Islet of Langerhans (tissue), 1 donor: Measurements from ENCODE around the gene PDE2A.

Experiments used
- FAIRE-seq: peaks from one replicate; lab custom pipeline; 2011; peaks lifted over from hg19 to GRCh38; lab: Jason Lieb, UNC

Gene PDE2A

DNA sequence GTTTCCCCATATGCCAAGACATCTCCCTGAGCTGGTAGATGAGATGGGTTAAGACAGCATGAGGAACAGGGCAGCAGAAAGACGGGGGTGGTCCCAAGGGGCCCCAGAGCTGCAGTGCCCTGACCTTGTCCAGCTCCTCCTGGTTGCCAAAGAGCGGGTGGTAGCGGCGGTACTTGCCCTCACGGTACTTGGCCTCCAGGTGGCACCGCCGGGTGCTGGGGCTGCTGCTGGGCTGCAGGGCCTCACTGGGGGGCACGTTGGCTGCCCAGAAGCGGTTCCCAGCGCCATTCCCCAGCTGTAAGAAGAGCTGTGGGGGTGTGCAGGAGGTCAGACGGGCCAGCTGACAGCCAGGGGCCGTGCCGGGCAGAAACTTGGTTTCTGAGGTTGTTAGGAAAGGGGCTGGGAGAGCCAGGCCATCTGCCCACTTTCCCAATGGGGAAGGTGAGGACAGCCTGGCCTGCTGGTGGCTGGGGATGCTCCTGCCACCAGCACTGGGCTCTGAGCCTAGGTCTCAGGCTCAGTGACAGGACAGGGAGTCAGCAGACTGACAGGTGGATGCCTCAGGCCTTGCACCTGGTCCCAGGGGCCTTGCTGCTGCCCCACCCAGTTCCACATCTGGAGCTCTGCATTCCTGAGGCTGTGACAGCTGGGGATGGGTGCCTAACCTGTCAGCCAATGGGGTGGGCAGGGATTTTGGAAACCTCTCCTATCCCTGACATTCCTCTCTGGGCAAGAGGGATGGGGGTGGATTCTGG lies 30.0 kb upstream of the PDE2A start:
- no peak for FAIRE-seq

DNA sequence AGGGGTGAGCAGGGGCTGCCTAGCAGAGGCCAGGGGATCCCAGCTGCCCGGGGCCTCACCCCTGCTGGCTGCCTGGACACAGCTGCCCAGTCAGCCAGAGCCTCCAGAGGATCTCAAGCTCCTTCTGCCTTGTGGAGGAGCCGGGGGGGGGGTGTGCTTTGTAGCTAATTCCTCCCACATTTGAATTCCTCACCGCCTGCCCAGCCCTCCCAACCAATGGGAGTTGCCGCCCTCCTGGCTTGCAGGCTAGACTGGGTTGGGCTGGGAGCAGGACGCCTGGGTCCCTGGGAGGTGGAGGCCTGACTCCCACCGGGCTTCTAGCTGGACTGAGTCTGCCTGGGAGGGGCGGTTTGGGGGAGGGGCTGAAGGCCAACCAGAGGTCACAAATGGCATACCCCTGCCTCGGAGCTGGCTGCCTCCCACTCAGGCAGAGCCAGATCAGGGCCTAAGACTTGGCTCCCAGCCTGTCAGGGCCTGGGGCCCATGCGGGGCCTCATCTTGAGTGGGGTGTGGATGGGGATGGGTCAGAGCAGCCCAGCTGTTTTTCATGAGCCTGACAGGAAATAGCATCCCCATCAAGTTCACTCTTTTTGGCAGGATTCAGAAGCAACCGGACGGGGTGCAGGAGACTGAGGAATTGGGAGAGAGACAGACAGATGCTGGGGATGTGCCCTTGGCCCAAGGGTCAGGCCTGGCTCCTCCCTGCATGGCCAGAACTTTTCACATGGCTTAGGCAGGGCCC lies 29.2 kb upstream of the PDE2A start:
- FAIRE-seq = no peak

DNA sequence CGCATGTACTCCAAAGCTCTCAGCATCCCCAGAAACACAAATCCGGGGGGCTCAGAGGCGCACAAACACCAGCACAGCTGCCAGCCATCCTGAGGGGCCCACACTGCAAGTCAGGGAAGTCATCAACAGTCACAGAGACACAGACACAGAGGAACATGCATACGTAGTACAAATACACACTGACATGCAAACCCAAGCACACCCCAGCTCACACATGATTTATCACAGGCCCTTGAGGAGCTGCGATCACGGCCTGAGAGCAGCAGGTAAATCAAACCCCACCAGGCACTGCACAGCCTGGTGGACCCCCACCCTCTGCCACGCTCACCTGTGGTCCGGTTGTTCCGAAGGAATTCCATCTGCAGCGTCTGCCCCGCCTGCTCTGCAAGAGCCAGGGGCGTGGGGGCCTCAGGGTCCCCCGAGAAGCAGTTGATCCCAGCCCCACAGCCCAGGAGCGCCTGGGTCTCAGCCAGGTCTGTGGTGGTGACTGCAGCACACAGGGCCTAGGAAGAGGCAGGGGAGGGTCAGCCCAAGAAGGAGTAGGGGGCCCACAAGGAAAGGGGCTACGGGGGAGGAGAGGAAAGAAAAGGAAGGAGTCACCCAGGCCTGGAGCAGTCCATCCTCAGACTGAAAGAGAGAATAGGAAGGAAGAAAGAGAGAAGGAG lies 28.5 kb upstream of the PDE2A start:
- FAIRE-seq = no peak

DNA sequence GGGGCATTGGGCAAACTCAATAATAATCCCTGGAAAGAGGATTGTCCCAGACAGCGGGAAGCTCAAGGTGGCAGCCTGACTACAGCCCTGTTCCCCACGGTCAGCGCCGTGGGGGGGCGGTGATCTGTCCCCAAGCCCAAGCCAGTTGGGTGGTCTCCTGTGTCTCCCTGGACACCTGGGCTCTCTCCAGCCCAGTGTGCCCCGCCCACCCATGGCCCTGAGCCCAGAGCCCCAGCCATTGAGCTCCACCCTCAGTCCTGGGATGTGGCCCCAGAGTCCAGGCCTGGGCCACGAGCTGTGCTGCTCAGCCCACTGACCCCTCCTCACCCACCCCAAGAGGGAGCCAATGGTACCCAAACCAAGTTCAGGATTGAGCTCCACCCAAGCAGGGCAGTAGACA lies 27.9 kb upstream of the PDE2A start:
- FAIRE-seq = no peak

DNA sequence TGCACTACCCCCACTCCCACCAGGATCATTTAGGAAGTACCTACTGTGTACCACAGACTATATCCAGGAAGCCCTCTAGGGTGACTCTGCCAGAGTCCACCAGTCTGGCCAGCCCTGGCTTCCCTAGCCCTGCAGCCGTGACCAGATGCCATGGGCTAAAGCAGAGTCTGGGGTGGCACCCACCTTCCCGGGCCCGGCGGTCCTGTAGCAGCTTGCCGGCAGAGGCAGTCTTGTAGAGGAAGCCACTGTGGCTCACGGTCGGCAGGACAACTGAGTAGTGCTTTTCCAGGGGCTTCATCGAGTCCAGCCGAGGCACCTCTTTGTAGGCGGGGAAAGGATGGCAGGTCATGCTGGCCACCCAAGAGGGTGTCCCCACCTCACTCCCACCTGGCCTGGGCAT lies 27.2 kb upstream of the PDE2A start:
- FAIRE-seq = no peak

DNA sequence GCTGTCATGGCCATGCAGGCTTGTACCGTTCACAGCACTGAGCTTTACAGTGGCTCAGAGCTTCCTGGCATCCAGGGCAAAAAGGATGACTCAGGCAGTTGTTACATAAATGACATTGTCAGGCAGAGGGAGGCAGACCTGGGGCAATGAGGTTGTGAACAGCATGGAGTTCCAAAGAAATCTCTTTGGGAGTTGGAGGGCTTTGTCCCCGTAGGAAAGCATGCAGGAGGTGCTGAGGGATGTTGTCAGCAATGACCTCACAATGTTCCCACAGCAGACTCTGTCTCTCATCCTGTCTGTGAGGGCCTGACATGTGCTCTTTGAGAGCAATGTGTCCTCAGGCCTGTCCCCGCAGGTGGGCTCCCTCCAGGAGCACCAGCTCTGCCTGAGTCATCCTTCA lies 25.9 kb upstream of the PDE2A start:
- FAIRE-seq = no peak

DNA sequence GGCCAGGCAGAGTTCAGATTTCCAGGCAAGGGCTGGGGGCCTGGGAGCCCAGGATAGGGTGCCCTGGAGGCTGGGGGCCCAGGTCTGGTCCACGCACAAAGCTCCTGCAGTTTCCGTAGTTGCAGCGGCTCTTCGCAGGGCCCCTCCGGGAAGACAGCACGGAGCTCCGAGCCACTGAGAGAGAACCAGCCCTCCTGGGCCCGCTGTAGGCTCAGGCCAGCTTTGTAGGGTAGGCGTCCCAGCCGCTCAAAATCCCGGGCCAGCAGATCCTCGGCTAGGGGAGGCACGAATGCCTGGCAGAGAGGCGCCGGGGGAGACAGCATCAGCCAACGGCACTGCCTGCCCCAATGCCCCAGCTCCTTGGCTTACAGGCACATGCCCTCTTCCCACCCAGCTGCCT lies 23.6 kb upstream of the PDE2A start:
- FAIRE-seq = no peak

DNA sequence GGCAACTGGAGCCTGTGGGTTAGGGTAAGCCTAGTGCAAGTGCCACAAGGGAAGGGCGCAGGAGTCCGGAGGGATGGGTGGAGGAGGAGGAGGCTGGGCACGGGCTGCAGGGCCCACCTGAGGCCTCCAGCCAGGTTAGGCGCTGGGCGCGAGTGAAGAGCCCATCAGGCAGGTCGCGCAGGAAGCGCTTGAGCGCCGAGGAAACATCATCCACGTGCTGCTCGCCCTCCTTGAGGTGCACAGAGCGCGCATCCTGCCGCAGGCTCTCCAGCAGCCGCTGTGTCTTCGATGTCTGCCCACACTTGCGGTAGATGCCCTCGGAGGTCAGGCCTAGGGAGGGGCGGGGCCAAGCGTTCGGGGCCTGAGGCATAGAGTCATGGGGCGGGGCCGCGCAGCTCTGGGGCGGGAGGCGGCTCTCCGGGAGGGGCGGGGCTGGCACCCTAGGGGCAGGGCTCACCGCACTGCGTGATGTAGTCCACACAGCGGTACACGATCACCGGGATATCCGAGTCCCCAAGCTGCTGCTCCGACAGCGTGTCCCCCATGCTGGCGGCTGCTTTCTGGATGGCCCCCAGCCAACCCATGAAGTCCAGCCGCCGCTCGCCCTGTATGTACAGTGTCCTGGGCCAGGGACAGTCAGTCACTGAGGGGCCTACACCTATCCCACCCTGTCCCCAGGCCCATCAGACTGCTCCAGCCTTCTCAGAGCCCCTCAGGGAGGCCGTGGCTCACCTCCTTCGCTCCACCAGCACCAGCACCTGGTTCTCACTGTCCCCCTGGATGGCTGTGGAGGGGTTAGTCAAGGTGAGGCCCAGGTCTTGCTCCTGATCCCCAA lies 22.9 kb upstream of the PDE2A start:
- FAIRE-seq = no peak

DNA sequence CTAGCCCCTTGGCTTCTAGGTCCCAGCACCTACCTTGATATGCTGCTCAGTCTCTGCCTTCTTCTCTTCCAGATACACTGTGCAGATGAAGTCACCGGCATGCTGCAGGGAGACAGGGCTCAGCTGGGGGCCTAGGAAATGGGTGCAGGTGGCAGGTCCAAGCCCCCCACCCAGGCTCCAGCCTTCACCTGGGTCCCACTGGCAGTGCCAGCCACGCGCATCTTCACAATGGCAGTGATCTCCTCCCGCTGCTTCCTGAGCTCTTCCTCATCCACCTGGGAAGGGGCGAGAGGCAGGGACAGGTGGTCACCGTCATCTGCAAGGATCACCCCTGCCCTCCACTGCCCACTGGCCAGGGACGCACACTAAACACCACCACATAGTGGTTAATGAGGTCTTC lies 21.1 kb upstream of the PDE2A start:
- FAIRE-seq = no peak

DNA sequence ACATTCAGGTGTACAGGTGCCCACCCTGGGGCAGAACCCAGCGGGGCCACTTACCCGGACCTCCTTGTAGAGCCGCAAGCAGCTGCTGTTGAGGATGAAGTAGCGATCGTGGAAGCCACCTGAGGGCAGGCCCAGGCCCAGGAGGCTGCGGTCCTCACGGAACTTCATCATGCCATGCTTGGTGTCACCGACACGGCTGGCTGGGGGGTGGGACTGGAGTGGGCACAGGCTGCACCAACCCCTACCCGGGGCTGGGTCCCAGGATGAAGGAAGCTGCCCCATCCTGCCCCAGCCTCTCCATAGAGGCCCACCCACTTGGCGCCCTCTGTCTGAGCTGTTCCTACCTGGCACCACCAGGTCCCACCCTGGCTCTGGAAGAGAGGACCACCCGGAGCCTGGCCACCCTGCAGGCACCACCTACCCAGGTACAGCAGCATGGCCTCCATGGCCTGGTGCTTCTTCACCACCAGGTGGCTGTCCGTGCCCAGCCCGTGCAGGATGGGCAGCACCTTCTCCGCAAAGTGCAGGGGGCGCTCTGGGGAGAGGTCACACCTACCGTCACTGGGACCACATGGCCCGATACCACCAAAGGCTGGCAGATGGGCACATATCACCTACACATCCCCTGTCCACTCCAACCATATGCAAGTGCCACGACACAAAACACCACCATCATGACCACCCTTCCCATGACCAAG lies 19.2 kb upstream of the PDE2A start:
- FAIRE-seq = no peak

DNA sequence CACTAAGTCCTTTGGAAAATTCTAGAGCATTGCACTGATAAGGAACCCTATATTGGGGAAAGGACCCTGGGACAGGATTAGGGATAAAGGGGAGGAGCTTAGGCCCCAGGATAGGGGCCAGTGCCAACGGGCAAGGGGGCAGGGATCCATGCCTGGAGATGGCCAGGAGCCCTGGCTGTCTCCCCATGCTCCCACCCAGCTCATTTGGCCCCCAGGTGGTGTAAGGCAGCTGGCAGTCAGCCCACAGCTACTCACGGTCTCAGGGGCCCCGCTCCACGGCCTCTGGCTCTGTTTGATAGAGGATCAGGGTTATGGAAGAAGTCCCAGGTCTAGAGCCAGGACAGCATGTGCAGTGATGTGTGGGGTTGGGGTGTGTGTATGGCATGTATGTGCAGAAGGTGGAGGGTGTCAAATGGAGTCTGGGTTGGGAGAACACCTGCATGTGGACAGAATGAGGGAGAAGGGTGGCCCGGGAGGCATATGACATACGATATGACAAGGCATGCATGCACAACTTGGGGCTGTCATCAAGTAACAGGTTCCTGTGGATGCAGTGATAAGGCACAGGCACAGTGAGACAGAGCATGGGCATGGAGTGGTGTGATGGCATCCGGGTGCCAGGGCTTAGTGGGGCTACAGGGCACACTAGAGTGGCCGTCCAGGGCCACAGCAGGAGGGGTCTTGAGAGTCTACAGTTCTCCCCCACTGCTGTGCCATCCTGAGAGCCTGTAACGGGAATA lies 18.4 kb upstream of the PDE2A start:
- no peak for FAIRE-seq

DNA sequence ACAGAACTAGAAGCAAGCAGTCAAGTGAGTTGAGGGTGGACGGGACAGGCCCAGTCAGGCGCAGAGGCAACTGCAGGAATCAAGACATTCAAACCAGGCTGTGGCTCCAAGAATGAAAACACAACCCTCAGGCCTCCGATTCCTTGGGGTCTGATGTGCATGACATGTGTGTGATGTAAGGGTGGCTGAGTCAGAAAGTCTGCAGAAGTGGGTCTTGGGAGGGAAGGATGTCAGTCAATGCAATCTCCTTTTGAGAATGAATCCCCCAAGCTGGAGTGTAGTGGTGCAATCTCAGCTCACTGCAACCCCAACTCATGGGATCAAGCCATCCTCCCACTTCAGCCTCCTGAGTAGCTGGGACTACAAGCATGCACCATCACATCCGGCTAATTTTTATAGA lies 15.9 kb upstream of the PDE2A start:
- FAIRE-seq = no peak

DNA sequence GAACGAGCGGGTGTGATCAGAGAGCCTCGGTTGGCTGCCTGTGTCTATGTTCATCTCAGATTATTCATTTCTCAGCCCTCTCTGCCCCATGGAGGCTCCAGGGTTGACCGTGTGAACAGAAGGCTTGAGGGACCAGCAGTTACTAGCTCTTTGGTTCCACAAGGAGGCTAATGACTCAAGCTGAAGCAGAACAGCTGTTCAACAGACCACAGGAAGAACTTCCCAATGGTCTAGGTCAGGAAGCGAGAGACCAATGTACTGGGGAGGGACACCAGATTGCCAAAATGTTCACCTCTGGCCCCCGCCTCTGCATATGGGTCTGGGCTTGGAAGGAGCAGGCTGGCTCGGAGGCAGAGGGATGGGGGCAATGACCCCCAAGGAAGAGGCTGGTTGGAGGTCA lies 14.7 kb upstream of the PDE2A start:
- no peak for FAIRE-seq

DNA sequence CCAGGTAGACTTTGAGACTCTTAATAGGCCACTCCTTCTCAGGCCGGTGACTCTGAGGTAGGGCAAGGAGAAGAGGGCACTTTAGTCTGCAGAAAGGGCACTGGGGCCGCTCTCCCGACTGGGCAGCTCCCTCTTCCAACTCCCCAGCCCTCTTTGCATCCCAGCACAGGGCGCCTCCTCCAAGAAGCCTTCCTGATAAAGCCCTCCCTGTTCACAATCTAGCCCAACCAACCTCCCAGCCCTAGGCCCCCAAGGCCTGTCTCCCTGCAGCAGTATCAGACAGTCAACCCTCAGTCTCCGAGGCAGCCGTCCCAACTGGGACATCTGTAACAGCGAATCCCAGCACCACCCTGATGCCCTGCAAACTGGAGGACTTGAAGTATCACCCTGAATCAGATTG lies 14.3 kb upstream of the PDE2A start:
- no peak for FAIRE-seq

DNA sequence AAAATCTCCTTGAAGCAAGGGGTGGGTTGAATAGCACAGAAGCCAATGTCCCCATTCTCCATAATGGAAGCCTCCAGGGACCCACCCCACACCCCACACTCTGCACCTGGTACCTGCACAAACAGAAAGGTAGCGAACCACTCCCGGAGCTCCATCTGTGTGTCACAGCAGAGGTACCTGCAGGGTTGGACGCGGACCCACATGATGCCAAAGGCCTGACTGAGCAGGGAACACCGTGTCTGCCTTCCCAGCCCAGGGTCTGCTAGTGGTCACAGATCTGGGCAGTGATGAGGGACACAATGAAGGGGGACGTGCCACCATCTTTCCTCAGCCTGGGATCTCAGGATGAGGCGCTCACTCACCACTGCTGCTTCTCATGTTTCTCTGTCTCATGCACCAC lies 13.1 kb upstream of the PDE2A start:
- FAIRE-seq = no peak

DNA sequence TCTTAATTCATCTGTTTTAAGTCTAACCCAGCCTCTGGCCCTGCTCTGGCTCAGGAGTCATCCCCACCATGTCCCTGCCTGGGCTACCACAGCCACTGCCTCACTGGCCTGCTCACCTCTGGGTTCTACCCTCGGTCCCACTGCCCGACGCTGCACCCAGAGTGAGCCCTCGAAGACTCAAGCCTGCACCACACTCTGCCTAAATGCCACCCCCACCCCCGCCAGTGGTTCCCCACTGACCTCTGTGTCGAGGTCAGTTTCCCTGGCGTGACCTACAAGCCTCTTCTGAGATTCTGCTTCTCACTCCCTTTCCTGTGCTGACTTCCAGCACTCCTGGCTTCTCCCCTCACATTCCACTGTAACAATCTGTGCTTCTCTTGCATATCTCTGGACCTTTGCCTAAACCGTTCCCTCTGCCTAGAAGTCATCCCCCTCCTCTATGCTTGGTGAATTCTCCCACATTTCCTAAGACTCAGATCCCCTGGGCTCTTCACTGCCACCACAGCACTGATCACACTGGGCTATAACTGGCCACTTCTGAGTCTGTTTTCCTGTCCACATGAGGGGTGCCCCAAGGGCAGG lies 12.5 kb upstream of the PDE2A start:
- no peak for FAIRE-seq

DNA sequence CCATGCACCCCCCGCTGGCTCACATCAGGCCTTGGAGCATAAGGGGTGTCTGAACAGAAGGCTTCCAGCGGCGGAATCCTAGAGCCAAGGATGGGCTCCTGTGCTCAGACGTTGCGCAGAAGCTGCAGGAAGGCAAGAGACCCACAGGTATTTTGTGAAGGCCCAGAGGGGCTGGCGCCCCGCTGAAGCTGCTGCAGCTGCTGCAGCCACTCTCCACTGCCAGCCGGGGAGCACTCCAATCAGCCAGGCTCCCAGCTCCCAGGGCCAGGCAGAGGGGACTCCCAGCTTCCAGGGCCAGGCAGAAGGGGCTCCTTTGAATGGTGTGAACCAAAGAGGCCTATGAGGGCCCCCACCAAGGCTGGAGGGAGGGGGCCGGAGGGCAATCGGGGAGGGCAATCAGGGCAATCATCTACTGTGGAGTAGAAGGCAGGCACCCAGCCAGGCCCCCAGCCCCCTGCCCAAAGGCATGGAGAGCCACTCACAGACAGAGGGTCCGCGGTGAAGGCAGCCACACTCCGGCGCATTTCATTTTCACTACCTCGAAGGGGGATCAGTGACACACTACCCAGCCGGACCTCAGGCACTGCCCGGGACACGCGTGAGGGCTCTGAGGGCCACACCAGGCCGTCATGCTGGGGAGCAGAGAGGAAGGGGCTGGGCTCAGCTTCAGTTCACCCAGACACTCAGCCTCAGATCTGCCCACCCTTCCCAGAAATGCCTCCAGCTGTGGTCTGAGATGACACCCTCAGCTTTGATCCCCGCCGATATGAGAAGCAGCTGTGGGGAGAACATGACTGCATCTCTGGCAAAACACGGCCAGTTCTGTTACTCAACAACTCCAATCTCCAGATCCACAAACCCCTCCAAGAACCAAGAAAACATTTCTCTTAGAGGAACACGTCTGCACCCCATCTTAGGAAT lies 11.6 kb upstream of the PDE2A start:
- no peak for FAIRE-seq

DNA sequence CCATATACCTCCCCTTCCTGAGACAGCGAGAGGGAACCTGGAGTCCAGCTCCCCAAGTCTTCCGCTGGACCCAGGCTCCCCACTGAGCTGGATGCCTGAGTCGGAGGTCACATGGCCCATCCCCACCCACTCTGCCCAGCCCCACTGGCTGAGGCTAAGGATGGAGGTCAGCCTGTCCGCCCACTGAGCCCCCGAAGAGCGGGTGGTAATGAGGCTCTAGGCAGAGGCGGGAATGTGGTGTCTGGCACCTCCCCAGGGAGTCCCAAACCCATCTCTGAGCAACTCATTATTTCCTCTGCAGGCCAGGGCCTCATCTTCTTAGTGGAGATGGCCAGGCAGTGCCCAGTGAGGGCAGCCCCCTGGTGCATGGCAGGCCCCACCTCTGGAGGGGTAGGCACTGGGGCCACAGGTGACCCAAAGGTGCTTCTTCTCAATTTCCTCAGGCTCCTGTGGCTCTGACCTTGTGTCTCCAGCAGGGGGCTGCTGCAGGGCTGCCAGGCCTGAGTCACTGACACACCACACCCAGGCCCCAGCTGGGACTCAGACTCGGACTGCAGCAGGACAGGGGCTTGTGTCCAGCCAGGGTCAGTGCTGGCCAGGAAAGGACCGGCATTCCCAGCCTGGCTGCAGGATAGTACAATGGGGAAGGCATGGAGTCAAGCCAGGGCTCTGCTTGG lies 10.2 kb upstream of the PDE2A start:
- no peak for FAIRE-seq

DNA sequence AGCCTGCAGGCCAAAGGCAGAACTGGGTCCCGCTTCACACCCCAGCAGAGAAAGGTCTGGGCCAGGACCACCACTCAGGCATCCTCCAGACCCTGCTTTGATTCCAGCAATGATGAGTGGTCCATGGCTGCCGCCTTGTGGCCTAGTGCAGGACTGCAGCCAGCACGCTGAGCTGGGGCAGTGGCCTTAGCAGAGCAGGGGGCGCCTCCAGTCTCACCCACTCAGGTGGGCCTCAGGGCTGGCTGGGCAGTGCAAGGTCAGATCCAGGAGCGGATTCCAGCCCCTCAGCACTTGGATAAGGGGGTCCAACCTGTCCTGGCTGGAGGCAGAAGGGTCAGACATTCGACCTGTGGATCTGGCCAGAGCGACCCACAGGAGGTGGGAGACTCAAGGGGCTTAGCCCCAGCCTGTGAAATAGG lies 9.6 kb upstream of the PDE2A start:
- no peak for FAIRE-seq
